Neural progenitor cell (in vitro differentiated cells): ENCODE results near the gene VWA2.

Experiments used
- EZH2 ChIP-seq: fragments of 200-600 bp; sonication (generic); IDR thresholded peaks from 2 replicates; pipeline ENCODE4 v1.6.1; 2017; ENCODE audit warnings: antibody characterized with exemption, mild to moderate bottlenecking, moderate library complexity
- EZH2phosphoT487 ChIP-seq: fragments of 200-600 bp; sonication (generic); IDR thresholded peaks from 2 replicates; pipeline ENCODE4 v1.6.1; 2017; ENCODE audit warnings: antibody characterized with exemption
- TF ChIP-seq, protein P1 (sequence below): fragments of 200-600 bp; sonication (generic); IDR thresholded peaks from 2 replicates; pipeline ENCODE4 v1.5.1; 2017; ENCODE audit warnings: antibody characterized with exemption, mild to moderate bottlenecking

DNA sequence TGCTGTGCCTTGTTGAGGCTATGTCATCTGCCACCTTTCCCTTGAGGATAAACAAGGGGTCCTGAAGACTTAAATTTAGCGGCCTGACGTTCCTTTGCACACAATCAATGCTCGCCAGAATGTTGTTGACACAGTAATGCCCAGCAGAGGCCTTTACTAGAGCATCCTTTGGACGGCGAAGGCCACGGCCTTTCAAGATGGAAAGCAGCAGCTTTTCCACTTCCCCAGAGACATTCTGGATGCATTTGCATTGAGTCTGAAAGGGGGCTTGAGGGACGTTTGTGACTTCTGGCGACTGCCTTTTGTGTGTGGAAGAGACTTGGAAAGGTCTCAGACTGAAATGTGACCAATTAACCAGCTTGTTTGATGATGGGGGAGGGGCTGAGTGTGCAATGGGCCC is 52.5 kb downstream of the VWA2 start:
- TF ChIP-seq, protein P1, sequence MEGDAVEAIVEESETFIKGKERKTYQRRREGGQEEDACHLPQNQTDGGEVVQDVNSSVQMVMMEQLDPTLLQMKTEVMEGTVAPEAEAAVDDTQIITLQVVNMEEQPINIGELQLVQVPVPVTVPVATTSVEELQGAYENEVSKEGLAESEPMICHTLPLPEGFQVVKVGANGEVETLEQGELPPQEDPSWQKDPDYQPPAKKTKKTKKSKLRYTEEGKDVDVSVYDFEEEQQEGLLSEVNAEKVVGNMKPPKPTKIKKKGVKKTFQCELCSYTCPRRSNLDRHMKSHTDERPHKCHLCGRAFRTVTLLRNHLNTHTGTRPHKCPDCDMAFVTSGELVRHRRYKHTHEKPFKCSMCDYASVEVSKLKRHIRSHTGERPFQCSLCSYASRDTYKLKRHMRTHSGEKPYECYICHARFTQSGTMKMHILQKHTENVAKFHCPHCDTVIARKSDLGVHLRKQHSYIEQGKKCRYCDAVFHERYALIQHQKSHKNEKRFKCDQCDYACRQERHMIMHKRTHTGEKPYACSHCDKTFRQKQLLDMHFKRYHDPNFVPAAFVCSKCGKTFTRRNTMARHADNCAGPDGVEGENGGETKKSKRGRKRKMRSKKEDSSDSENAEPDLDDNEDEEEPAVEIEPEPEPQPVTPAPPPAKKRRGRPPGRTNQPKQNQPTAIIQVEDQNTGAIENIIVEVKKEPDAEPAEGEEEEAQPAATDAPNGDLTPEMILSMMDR: no peak
- TF ChIP-seq EZH2 (no peak), EZH2phosphoT487 (no peak)
